Testis (tissue), 3 donors: ENCODE data around the gene GARIN5B. TPM values are rescaled to one million over a fixed set of nuclear protein-coding genes. Genes with fewer than 3 reads are reported as not detected.

Source experiments
- DNase-seq: peaks from one replicate; pipeline ENCODE4 v3.0.0-alpha.2; 2019
- H3K27ac ChIP-seq, 2 donors: fragments of 200-600 bp; sonication (generic); one replicate each; pipeline ENCODE4 v1.5.1; 2019
- H3K27me3 ChIP-seq: fragments of 200-600 bp; sonication (generic); one replicate; pipeline ENCODE4 v1.5.1; 2019
- H3K36me3 ChIP-seq: fragments of 200-600 bp; sonication (generic); one replicate; pipeline ENCODE4 v1.5.1; 2017; ENCODE audit warnings: low read depth; ENCODE audit errors: missing control alignments
- H3K4me1 ChIP-seq: fragments of 200-600 bp; sonication (generic); one replicate; pipeline ENCODE4 v1.5.1; 2019
- H3K4me3 ChIP-seq, 2 donors: fragments of 200-600 bp; sonication (generic); one replicate each; pipeline ENCODE4 v1.5.1; 2017 to 2019
- H3K9me3 ChIP-seq: fragments of 200-600 bp; sonication (generic); one replicate; pipeline ENCODE4 v1.5.1; 2017
- POLR2A ChIP-seq: fragments of 450-650 bp; IDR thresholded peaks from one replicate; pipeline ENCODE4 v1.6.1; 2017; ENCODE audit warnings: antibody characterized with exemption, mild to moderate bottlenecking, moderate library complexity
- WGBS, 2 donors: methylation state at CpG; one replicate each; pipeline ENCODE4 v1.1.5; 2018; 5-methylcytosine and 5-hydroxymethylcytosine counted together
- intact Hi-C: fragments of 100-400 bp; cut with DNase I; formaldehyde crosslinking; loops from one replicate; pipeline ENCODE4 v1.15.1; 2023; ENCODE audit warnings: low total_unique reads
- polyA plus RNA-seq: library from polyadenylated mRNA; stranded (reverse); fragments of 350-450 nt; fragmentation: Illumina TruSeq; extraction: RNeasy Lipid Tissue Mini Kit (QIAGEN cat#74804); gene quantifications from one replicate; pipeline ENCODE4 v1.2.3, GENCODE V29; 2014; ENCODE audit warnings: low read depth, low replicate concordance; ENCODE audit not compliant: insufficient read depth
- total RNA-seq, 2 donors: library from RNA; depleted of rRNA; stranded (reverse); fragments of >200 nt; gene quantifications; one replicate each; pipeline ENCODE4 v1.2.3, GENCODE V29; 2016
- TF ChIP-seq, protein P1 (sequence below), 3 experiments: fragments of 450-650 bp in 2 of 3; fragments of 200-600 bp in 1 of 3; sonication (generic) in 1 of 3; IDR thresholded peaks; one replicate each; pipeline ENCODE4 v1.5.1; 2016 to 2019; ENCODE audit warnings: antibody characterized with exemption in 3 of 3, mild to moderate bottlenecking in 2 of 3, moderate library complexity in 1 of 3

The GARIN5B gene
- total and polyA plus RNA-seq, 3 donors from 2014 or later, result 11.3 to 49.6 (median 28.2) TPM

DNA sequence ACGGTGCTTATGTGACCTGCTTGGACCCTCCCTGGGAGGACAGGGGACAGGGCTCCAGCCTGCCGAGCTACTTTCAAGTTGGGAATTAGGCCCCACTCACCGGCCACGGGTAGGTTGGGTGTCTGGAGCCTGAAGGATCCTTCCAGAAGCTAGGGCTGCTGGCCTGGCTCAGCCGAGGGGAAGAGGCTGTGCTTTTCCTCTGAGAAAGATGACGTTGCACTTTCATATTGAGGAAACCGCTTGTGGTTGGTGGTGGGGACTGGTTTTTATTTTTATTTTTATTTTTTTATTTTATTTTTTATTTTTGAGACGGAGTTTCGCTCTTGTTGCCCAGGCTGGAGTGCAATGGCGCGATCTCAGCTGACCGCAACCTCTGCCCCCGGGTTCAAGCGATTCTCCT, 37.9 kb downstream of the GARIN5B start, which contains the start of gene TMEM150B:
Gene TMEM150B (minus strand): TSS at position 170 of the 400 bp plus-strand sequence. CDS start 4,305 bp downstream, outside the sequence.
- H3K27ac ChIP-seq, result no peak within 1 kb of the TSS
- no peaks in the 10 kb centered on the region for H3K9me3 ChIP-seq
- H3K36me3 ChIP-seq, result no peaks in the 10 kb centered on the region
- no peaks in the 10 kb centered on the region for H3K4me1 ChIP-seq
- DNase-seq, result no peak
- 82 to 85% methylated on average over 13 to 14 of the region's 14 CpGs for WGBS, 2 donors
- no peak within 1 kb of the TSS for H3K4me3 ChIP-seq
- TF ChIP-seq POLR2A, result no peak
- TF ChIP-seq, protein P1, sequence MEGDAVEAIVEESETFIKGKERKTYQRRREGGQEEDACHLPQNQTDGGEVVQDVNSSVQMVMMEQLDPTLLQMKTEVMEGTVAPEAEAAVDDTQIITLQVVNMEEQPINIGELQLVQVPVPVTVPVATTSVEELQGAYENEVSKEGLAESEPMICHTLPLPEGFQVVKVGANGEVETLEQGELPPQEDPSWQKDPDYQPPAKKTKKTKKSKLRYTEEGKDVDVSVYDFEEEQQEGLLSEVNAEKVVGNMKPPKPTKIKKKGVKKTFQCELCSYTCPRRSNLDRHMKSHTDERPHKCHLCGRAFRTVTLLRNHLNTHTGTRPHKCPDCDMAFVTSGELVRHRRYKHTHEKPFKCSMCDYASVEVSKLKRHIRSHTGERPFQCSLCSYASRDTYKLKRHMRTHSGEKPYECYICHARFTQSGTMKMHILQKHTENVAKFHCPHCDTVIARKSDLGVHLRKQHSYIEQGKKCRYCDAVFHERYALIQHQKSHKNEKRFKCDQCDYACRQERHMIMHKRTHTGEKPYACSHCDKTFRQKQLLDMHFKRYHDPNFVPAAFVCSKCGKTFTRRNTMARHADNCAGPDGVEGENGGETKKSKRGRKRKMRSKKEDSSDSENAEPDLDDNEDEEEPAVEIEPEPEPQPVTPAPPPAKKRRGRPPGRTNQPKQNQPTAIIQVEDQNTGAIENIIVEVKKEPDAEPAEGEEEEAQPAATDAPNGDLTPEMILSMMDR (IDR thresholded peaks at IDR 0.05), result no peak
- H3K27me3 ChIP-seq, result no peaks in the 10 kb centered on the region
- intact Hi-C loops, result no loop called here

DNA sequence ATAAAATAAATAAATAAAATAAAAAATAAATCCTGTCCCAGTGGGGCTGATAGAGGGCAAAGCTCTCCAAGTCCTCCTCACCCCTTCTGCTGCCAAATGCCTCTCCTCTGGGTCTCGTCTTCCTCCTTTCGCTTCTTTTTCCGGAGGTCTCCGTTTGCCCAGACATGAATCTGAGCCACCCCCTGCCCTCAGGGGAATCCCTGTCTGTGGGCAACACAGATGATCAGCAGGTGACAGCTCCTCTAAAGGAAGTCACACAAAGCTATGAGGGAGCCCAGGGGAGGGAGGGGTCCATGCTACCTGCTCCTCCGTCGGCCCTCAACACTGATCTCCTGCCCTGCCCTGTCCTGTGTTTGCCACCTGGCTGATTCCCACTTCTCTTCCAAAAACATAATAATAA, 38.4 kb downstream of the GARIN5B start:
- Histone ChIP-seq H3K27ac (no peak overlapping the region), H3K36me3 (no peaks in the 10 kb centered on the region), H3K27me3 (no peaks in the 10 kb centered on the region), H3K9me3 (no peaks in the 10 kb centered on the region), H3K4me1 (no peaks in the 10 kb centered on the region), H3K4me3 (no peak overlapping the region)
- no peak for DNase-seq
- intact Hi-C loops, result no loop called here
- no peak for TF ChIP-seq POLR2A
- TF ChIP-seq, protein P1 (IDR thresholded peaks at IDR 0.05), result no peak
- WGBS, 2 donors, result 85 to 94% methylated on average over 6 of the region's 6 CpGs

DNA sequence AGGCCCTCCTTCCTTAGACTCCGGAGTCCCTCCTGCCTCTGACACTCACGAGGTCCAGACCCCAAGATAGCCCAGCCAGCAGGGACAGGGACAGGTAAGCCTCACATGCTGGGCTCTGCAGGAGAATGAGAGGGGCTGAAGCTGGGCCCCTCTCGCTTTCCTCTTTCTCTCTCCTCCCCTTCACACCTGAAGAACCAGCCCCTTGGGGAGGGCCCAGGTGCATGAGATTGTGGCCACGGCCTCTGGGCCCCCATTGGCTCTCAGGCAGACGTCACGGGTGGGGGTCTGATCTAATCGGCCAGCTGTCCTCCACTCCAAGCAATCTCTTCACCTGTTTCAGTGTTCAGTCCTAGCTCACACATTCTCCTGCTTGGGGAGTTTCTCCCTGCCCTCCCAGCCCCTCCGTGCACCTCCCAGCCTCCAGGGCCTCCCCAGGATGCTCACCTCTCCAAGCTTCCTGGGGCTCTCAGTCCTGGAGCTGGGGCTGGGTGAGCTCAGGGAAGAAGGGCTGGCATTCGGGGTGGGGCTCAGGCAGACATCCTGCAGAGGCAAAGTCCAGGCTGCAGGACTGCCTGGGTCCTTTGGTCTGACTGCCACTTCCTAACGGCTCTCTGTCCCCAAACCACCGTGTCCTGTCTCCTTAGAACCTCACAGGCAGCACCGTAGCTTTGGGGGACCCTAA, 40.7 kb downstream of the GARIN5B start:
- no peak for DNase-seq
- no peak overlapping the region for H3K4me3 ChIP-seq
- no peaks in the 10 kb centered on the region for H3K9me3 ChIP-seq
- H3K4me1 ChIP-seq, result no peaks in the 10 kb centered on the region
- no peak for TF ChIP-seq POLR2A
- TF ChIP-seq, protein P1 (IDR thresholded peaks at IDR 0.05), result no peak
- no peak overlapping the region for H3K27ac ChIP-seq
- intact Hi-C loops, result no loop called here
- 79 to 80% methylated on average over 10 to 12 of the region's 12 CpGs for WGBS, 2 donors
- no peaks in the 10 kb centered on the region for H3K27me3 ChIP-seq
- no peaks in the 10 kb centered on the region for H3K36me3 ChIP-seq

DNA sequence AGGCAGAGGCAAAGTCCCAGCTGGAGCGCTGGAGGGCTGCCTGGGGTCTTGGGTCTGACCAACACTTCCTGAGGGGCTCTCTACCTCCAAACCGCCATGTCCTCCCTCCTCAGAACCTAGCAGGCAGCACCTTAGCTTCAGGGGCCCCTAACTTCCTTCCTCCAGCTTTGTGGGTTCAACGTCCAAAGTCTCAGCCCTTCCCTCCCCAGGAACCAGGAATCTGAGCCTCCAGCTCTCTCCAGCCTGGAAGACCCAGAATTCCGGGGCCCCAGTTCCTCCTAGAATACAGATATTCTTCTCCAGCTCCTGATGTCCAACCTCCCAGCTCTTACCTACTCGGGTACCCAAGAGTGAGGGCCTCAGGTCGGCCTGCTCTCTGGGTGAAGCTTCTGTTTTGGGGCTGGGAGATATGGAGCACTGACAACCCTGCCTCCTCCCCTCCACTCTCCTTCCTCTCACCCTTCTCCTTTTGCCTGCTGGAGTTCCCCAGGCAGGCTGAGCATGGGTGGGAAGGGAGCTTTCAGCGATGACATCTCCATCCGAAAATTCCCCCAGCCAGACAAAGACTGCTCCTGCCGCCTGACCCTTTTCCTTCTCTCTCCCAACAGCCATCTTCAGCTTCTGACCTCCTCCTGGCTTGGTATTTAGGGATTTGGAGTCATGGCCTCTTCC, 41.5 kb downstream of the GARIN5B start:
- Histone ChIP-seq H3K36me3 (no peaks in the 10 kb centered on the region), H3K9me3 (no peaks in the 10 kb centered on the region), H3K27me3 (no peaks in the 10 kb centered on the region), H3K4me1 (no peaks in the 10 kb centered on the region), H3K27ac (no peak overlapping the region), H3K4me3 (no peak overlapping the region)
- intact Hi-C loops, result no loop called here
- DNase-seq, result no peak
- no peak for TF ChIP-seq POLR2A
- TF ChIP-seq, protein P1 (IDR thresholded peaks at IDR 0.05), result no peak
- WGBS, 2 donors, result 75 to 86% methylated on average over 6 to 9 of the region's 9 CpGs
